GM21576 (cell line): Measurements from ENCODE around the gene EID3.

Experiments
- ATAC-seq: cut with Tn5 transposase; IDR thresholded peaks from one replicate; pipeline ENCODE4 v1.9.1; 2021; ENCODE audit warnings: mild to moderate bottlenecking, moderate library complexity; ENCODE audit not compliant: unreplicated experiment

EID3 gene

DNA sequence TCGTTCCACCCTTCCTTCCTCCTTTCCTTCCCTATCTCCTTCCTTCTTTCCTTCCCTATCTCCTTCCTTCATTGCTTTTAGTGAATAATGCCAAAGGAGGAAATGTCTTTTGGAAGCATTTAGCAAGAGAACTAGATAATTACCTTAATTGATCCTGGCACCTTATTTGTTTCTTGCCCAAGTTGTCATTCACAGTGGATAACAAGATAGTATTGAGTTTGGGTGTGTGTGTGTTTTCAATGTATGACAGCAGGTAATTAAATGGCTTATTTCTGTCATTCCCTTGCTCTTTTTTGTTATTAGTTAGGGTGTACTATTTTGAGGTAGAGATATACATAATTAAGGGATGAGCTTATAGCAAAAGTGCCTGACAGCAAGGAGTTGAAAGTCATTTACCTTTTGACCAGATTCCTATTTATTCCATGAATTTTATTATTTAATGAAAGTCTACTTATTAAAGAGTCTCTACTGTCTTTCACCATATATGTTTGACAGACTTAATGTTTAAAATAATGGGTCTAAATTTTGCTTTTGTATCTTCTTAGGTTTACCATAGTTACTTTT, 30.2 kb downstream of the EID3 start:
- ATAC-seq: no peak

DNA sequence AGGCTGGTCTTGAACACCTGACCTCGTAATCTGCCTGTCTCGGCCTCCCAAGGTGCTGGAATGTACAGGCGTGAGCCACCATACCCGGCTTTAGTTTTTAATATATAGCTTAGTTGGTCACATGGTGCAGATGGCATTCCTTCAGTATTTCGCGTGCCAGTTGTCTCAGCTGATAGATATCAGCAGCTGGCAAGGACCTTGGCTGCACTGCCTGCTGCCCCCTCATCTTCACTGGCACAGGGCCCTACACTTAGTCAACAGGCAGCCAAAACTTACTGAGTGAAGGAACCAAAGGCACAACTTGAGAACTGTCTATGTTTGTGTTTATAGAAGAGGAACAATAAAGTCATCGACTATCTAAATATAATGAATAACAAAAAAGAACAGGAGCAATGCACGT, 31.0 kb downstream of the EID3 start:
- no peak for ATAC-seq

DNA sequence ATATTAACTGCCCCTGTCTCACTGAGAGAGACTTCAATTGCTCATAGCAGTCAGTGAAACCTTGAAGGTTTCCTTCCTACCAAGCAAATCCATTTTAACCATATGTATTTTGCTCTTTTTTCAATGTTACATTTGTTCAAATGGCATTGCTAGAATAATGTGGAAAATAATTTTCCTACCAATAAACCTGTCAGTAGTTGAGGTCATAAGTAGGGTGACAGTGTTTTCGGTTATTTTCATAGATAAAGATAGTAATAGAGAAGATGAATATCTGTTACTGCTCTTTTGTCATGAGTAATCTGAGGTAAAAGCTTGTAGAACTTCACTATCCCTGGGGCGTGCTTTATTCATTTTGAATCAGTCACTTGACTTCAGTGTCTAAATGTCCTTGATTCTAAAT, 32.6 kb downstream of the EID3 start:
- no peak for ATAC-seq

DNA sequence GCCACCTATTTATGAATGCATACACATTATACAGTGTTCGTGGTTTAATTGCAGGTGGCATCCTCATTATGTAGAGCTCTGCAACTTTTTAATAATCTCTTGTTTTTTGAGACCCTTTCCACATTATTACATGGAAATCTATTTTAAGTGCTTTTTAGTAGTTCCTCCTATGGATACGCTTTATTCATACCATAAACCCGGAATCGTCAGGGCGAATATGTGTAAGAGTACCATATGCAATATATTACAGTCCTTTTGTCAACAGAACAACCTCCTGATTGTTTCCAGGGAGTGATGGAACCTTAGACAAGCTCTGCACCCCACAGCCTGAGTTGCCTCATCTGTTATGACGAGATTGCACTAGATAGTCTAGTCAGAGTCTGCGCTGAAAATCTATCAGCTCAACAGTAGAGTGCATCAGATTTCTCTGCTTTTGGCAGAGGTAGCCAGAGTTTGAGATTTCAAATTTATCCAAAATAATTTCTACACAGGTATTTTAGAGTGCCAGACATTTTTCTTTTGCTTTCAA, 33.6 kb downstream of the EID3 start:
- ATAC-seq: no peak

GRCh38 chr12:104339663-104340062, 36.1 kb downstream of the EID3 start:
- no peak for ATAC-seq

GRCh38 chr12:104340177-104340576, 36.6 kb downstream of the EID3 start:
- no peak for ATAC-seq

DNA sequence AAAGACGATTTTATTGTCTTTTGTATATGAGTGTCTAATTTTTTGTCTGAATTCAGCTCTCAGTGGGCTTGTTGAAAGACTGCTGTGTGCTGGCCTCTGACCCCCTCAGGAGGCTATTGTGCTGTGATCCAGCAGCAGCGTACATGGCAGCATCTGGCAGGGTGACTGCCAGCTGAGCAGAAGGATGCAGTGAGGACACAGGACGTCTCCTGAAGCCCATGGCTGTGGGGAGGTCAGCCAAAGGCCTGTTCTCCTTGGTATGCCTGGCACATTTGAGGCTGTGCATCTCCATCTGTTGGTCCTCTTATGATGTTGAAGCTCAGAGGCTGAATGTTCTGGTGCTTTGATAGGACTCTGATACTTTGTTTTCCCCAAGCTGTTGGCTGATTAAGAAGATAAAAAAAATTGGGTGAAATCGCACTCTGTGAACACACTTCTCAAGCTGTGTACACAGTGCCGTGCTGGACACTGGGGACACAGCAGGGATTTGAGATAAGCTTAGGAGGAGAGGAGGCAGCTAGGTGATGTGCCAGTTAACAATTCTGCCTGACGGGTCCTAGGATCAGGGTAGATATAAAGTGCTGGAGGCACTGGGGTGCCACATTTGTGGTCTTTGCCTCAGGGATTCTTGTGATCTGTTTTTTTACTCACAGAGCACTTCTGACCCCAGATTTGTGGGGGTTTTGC, 37.5 kb downstream of the EID3 start:
- no peak for ATAC-seq

DNA sequence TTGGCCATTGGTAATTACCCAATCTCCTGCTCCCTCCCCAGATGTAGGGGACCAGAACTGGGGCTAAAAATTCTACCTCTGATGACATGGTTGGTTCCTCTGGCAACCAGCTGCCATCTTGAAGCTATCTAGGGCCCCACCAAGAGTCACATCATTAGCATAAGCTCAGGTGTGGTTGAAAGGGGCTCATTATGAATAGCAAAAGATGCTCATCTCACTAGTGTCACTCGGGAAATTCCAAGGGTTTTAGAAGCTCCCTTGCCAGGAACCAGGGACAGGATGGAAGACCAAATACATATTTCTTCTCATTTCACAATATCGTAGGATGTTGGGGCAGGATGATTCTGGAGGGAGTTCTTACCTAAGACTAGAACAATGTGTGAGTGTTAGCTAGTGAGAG, 38.6 kb downstream of the EID3 start:
- ATAC-seq: no peak

- no peak for ATAC-seq
Observed at GRCh38 chr12:104342635-104343249, 39.2 kb downstream of the EID3 start.

DNA sequence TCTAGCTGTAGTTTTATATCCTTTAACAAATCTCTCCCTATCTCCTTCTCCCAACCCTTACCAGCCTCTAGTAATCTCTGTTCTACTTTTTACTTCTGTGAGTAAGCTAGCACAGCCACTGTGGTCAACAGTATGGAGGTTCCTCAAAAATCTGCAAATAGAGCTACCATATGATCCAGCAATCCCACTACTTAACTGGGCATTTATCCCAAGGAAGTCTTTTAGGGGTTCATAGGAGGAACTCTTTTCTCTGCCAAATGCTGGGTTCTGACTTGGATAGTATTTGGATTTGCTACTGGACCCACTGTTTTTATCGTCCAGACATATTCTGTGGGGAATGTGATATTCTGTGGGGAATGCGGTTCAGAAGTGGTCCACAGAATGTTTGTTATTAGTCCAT, 41.1 kb downstream of the EID3 start:
- no peak for ATAC-seq

- no peak for ATAC-seq
Observed at GRCh38 chr12:104345234-104346066, 41.9 kb downstream of the EID3 start.

- no peak for ATAC-seq
Observed at GRCh38 chr12:104347374-104348075, 44.0 kb downstream of the EID3 start.

GRCh38 chr12:104348283-104348993, 44.9 kb downstream of the EID3 start:
- ATAC-seq: no peak

DNA sequence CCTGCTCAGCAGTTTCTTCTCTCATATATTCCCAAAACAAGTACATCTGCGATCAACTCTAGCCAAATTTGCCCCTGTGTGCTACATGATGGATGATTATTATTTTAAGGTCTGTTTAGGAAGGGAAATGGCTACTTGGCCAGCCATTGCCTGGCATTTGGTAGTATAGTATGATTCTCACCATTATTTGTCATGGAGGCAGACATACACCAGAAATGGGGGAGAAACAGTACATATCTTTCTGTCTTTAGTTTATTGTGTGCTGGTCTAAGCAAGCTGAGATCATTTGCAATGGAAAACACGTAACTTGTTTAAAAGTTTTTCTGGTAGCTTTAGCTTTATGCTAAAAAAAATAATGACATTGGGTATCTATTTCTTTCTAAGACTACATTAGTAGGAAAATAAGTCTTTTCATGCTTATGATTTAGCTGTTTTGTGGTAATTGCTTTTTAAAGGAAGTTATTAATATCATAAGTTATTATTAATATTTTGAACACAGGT, 45.5 kb downstream of the EID3 start:
- no peak for ATAC-seq

- ATAC-seq: no peak
Observed at GRCh38 chr12:104350211-104351056, 46.9 kb downstream of the EID3 start.

DNA sequence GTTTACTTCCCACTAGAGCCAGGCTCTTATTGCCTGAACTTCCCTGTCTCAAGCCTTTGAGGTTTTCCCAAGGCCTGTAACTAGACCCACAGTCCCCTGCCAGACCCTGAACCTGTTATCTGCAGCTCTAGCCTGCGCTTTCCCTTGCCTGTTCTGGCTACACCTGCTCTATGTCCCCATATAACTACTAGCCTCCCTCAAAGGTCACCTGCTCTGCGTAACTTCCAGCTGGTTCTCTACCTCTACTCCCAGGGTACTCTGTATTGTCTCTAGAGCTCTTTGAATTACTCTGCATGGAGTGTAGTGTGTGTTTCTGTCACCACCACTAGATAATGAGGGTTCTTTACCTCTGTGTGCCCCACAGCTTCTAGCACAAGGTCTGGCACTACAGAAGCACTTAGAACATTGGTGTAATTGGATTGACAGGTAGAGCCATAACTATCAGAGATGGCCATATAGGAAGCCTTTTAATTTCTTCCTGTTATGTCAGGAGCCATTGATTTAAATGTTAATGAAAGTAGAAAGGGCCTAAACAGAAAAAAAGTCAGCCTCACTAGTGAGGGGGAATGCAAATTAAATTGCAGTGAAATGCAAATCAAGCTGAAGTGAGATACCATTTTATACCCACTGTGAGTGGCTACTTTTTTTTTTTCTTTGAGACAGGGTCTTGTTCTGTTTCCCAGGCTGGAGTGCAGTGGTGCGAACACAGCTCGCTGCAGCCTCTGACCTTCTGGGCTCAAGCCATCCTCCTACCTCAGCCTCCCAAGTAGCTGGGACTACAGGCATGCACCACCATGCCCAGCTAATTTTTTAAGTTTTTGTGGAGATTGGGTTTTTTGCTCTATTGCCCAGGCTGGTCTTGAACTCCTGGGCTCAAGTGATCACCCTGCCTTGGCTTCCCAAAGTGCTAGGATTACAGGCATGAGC, 47.8 kb downstream of the EID3 start:
- ATAC-seq: no peak

GRCh38 chr12:104352106-104352713, 48.7 kb downstream of the EID3 start:
- no peak for ATAC-seq
